PFSK-1 (cell line): ENCODE results near the gene TMEM121B.

Source experiments
- FOXP2 ChIP-seq: optimal IDR thresholded peaks from 2 replicates; pipeline ENCODE3; 2011; ENCODE audit warnings: borderline replicate concordance, control low read depth, inconsistent platforms; ENCODE audit not compliant: insufficient read depth; ENCODE audit errors: extremely low read length, extremely low read depth
- POLR2AphosphoS5 ChIP-seq: IDR thresholded peaks from 2 replicates; pipeline ENCODE4 v1.6.1; 2012; ENCODE audit warnings: low read depth, mild to moderate bottlenecking, control low read depth, low read length, moderate library complexity
- SIN3A ChIP-seq: IDR thresholded peaks from 2 replicates; pipeline ENCODE4 v1.6.1; 2012; ENCODE audit warnings: mild to moderate bottlenecking, low read length, moderate library complexity, borderline replicate concordance; ENCODE audit not compliant: insufficient read depth
- TAF1 ChIP-seq: IDR thresholded peaks from 2 replicates; pipeline ENCODE4 v1.6.1; 2012; ENCODE audit warnings: low read length, control low read depth, borderline replicate concordance; ENCODE audit not compliant: insufficient read depth
- TF ChIP-seq, protein P1 (sequence below), 2 experiments: IDR thresholded peaks; 2 replicates each; pipeline versions ENCODE4 v1.6.1 to v1.8.0; 2011 to 2012; ENCODE audit warnings: low read depth in 2 of 2, low read length in 2 of 2, control low read depth in 1 of 2, inconsistent platforms in 1 of 2, mild to moderate bottlenecking in 1 of 2, moderate library complexity in 1 of 2; ENCODE audit not compliant: insufficient read depth in 1 of 2

TMEM121B gene

DNA sequence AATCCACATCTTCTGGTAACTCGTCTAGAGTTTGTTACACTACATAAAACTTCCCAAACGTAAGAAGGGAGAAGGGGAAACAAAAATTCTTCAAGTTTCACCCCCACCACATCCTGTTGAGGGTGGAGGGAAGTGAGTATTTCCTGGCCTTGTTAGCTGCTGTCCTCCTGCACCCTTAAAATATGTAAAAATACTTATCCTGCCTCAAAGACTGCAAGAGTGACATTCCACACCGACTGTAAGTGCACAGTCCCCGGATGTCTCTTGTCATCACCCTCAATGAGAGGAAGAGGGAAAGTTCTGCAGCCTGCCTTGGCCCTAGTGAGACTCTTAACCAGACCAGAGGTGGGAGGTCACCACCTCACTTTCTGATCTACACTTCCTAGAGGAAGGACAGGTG, 3.3 kb downstream of the TMEM121B start:
- TF ChIP-seq, protein P1, sequence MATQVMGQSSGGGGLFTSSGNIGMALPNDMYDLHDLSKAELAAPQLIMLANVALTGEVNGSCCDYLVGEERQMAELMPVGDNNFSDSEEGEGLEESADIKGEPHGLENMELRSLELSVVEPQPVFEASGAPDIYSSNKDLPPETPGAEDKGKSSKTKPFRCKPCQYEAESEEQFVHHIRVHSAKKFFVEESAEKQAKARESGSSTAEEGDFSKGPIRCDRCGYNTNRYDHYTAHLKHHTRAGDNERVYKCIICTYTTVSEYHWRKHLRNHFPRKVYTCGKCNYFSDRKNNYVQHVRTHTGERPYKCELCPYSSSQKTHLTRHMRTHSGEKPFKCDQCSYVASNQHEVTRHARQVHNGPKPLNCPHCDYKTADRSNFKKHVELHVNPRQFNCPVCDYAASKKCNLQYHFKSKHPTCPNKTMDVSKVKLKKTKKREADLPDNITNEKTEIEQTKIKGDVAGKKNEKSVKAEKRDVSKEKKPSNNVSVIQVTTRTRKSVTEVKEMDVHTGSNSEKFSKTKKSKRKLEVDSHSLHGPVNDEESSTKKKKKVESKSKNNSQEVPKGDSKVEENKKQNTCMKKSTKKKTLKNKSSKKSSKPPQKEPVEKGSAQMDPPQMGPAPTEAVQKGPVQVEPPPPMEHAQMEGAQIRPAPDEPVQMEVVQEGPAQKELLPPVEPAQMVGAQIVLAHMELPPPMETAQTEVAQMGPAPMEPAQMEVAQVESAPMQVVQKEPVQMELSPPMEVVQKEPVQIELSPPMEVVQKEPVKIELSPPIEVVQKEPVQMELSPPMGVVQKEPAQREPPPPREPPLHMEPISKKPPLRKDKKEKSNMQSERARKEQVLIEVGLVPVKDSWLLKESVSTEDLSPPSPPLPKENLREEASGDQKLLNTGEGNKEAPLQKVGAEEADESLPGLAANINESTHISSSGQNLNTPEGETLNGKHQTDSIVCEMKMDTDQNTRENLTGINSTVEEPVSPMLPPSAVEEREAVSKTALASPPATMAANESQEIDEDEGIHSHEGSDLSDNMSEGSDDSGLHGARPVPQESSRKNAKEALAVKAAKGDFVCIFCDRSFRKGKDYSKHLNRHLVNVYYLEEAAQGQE (IDR thresholded peaks at IDR 0.05; ENCODE audit: insufficient read depth in 1 of 2, low read depth in 2 of 2, low read length in 2 of 2): no peak
- TF ChIP-seq SIN3A (no peak), FOXP2 (no peak), POLR2AphosphoS5 (no peak), TAF1 (no peak)

DNA sequence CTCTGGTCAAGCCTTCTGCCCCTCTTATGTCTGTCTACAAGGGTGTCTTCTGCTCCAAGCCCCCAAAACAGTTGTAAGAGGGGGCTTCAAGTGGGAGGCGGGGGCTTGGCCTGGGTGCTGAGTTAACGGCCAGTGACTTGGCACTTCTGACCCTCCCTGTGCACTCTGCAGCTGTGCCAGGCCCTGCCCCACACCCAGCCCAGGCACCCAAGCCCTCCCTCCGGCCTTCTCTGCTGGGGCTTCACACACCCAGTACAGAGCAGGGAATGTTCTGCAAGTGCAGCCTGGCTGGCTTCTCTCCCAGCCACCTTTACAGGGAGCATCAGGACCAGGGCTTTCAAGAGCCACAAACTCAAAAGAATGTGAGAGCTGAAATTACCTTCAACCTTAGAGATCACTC, 3.8 kb downstream of the TMEM121B start:
- TF ChIP-seq TAF1 (no peak), POLR2AphosphoS5 (no peak), SIN3A (no peak), FOXP2 (no peak)
- TF ChIP-seq, protein P1 (IDR thresholded peaks at IDR 0.05; ENCODE audit: insufficient read depth in 1 of 2, low read depth in 2 of 2, low read length in 2 of 2): no peak

DNA sequence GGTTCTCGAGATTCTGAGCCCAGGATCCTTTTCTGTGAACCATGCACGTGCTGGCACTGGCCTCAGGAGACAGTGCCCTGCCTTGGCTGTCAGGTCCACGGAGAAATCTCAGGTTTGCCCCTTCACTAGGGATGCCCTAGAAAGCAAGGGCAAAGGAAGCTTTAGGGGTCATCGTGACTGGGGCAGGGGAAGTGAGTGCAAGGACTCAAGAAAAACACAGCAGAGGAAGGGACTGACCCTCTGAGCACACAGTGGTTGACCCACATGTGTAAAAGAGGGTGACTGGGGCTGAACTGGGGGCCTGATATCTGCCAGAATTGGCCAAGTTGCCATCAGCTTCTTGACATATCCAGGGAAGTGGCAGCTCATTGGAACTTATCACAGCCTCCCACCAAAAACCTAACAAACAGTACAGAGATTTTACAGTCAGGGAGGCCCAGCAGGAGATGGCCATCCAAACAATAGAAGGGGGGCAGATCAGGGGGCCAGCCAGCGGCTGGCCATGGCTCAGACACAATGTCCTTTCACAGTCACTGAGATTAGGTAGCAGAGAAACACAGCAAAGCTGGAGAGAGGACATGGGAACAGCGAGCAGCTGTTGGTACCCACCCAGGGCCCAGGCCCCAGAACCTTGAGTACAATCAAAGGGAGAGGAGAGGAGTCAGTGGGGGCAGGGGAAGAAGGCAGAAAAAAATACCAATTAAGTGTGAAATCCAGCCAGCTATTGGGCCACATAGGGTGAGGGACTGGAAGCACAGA, 4.4 kb downstream of the TMEM121B start:
- TF ChIP-seq FOXP2 (no peak), SIN3A (no peak), POLR2AphosphoS5 (no peak), TAF1 (no peak)
- TF ChIP-seq, protein P1 (IDR thresholded peaks at IDR 0.05; ENCODE audit: insufficient read depth in 1 of 2, low read depth in 2 of 2, low read length in 2 of 2): no peak

DNA sequence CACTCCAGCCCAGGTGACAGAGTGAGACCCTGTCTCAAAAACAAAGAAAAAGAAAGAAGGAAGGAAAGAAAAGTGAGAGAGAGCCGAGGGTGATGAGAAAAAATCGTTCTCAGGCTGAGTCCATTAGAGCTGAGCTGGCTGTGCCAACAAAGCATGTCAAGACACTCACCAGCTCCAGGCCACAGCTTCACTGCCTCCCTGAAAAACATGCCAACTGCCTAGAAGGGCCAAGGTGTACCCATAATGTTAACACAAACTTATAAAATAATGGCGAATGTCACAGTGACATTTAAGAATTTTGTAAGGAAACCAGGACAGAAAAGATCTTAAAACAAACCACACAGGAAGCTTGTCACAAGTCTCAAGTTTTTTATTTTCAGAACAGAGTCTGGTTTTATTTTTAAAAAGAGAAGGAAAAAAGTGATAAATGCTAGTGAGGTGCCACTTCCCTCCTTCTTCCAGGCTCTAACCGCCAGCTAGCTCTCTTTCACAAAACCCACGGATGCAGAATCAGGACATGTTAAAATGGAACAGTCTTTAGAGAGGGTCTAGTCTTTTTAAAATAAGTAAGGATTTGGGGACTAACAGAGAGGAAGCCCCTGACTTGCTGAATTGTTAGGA, 5.1 kb downstream of the TMEM121B start:
- TF ChIP-seq, protein P1 (IDR thresholded peaks at IDR 0.05; ENCODE audit: insufficient read depth in 1 of 2, low read depth in 2 of 2, low read length in 2 of 2): no peak
- TF ChIP-seq SIN3A (no peak), TAF1 (no peak), FOXP2 (no peak), POLR2AphosphoS5 (no peak)
